VCaP (cell line): ENCODE data around the gene SPOCK1.

Experiments used
- H3K27ac ChIP-seq: fragments of 450-650 bp; 2 replicates; pipeline ENCODE4 v1.5.1; 2017
- CTCF ChIP-seq: fragments of 450-650 bp; conservative IDR thresholded peaks from 2 replicates; pipeline ENCODE4 v1.5.1; 2017; ENCODE audit warnings: mild to moderate bottlenecking, moderate library complexity

The SPOCK1 gene

GRCh38 chr5:137034213-137034612, 464.9 kb downstream of the SPOCK1 start:
- no peak overlapping the region for H3K27ac ChIP-seq
- TF ChIP-seq CTCF = no peak

- no peak overlapping the region for H3K27ac ChIP-seq
- no peak for TF ChIP-seq CTCF
Measured at GRCh38 chr5:137032929-137033328, 466.2 kb downstream of the SPOCK1 start.

- TF ChIP-seq CTCF = no peak
- no peak overlapping the region for H3K27ac ChIP-seq
Measured at GRCh38 chr5:137027758-137028157, 471.4 kb downstream of the SPOCK1 start.

GRCh38 chr5:137026296-137026695, 472.8 kb downstream of the SPOCK1 start:
- no peak for TF ChIP-seq CTCF
- H3K27ac ChIP-seq = no peak overlapping the region

GRCh38 chr5:137024044-137024443, 475.1 kb downstream of the SPOCK1 start:
- TF ChIP-seq CTCF = no peak
- H3K27ac ChIP-seq = peak overlapping the region; percentile 18; the same call in 1 of the 2 replicates

GRCh38 chr5:137023371-137023770, 475.8 kb downstream of the SPOCK1 start:
- no peak for TF ChIP-seq CTCF
- H3K27ac ChIP-seq = no peak overlapping the region; the same call in 1 of the 2 replicates

GRCh38 chr5:137022725-137023124, 476.4 kb downstream of the SPOCK1 start:
- H3K27ac ChIP-seq = no peak overlapping the region
- TF ChIP-seq CTCF = no peak

- no peak for TF ChIP-seq CTCF
- no peak overlapping the region for H3K27ac ChIP-seq
Measured at GRCh38 chr5:137022043-137022442, 477.1 kb downstream of the SPOCK1 start.
